ENCODE results near the gene TLCD4.
"Not testable (repeated sequence)": the region's sequence is repeated elsewhere in the genome, so short reads cannot be mapped to it uniquely, and the experiment has no call there.

TLCD4 gene

DNA sequence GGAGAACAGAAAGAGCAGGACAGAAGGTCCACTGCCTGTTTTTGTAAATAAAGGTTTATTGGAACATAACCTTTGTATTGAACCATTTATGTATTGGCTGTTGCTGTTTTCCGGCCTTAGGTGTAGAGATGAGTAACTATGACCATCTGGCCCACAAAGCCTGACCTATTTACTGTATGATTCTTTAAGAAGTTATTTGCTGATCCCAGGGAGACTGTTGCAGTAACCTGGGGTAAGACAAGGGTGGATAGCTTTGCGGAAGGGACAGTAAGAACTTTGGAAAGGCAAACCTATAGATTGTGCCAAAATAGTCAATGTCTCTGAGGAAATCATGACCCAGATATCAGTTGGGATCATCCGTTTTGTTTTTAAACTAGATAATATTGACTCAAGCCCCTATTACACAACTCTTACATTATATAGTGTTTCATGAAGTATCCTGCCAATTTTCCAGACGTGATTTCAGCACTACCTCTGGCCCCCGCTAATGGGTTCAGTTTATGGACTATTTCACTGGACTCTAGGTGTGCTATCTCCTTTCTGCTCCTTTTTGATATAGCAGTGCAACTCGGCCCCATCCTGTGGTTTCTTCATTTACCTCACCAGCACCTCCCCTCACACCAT is 20.8 kb upstream of the TLCD4 start:
- DNase-seq, result no peak

GRCh38 chr1:95097426-95097825 is 19.7 kb upstream of the TLCD4 start:
- no peak for DNase-seq

DNA sequence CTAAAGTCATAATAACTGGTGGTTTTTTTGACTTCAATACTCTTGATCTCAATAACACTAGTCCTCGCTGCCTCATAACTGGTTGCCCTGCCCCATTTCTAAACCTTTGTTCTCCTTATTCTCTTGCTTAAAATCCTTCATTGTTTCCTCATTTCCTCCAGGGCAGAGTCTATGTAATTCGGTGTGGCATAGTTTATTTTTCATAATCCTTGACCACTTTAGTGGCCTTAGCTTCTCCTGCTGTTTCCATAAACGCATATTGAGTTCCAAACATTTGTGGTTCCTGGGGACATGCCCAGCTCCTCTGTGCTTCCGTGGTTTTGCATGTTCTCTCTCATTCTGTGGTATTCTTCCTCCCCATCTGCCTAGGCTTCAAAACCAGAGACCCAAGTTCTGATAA is 19.0 kb upstream of the TLCD4 start:
- no peak for DNase-seq

DNA sequence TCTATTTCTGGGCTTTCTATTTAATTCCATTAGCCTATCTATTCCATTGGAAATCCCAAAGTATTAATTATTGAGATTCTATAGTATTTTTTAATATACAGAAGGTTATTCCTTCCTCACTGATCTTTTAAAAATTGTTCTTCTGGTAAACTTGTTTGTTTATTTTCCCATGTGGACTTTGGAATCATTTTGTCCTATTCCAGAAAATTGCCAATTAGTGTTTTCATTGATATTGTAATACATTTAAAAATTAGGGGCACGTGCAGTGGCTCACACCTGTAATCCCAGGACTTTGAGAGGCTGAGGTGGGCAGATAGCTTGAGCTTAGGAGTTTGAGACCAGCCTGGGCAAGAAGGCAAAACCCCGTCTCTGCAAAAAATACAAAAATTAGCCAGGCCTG is 8.4 kb upstream of the TLCD4 start:
- DNase-seq, result no peak

DNA sequence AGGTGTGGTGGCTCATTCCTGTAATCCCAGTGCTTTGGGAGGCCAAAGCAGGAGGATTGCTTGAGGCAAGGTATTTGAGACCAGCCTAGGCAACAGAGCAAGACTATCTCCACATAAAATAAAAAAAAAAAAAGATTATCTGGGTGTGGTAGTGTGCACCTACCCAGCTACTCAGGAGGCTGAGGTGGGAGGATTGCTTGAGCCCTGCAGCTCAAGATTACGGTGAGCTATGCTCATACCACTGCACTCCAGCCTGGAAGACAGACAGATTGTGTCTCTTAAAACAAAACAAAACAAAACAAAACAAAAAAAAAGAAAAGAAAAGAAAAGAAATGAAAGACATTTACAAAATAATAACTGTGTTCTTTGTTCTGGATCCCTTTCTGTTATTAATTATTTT is 6.1 kb upstream of the TLCD4 start:
- no peak for DNase-seq

DNA sequence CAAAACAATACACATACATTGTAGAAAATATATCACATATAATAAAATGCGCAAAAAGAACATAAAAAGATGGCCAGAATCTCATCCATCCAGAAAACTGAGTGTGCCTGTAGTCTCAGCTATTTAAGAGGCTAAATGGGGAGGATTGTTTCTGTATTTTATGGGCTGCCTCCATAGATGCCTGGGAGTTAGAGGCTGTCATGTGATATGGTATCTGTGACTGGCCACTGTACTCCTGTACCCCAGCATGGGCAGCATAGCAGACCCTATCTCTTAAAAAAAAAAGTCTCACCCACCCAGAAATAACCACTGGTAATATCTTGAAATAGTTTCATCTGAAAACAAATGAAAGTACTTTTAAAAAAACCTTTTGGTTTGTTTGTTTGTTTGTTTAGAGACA is 3.5 kb upstream of the TLCD4 start:
- no peak for DNase-seq

GRCh38 chr1:95115708-95116137 is 1.4 kb upstream of the TLCD4 start:
- DNase-seq, result no peak

DNA sequence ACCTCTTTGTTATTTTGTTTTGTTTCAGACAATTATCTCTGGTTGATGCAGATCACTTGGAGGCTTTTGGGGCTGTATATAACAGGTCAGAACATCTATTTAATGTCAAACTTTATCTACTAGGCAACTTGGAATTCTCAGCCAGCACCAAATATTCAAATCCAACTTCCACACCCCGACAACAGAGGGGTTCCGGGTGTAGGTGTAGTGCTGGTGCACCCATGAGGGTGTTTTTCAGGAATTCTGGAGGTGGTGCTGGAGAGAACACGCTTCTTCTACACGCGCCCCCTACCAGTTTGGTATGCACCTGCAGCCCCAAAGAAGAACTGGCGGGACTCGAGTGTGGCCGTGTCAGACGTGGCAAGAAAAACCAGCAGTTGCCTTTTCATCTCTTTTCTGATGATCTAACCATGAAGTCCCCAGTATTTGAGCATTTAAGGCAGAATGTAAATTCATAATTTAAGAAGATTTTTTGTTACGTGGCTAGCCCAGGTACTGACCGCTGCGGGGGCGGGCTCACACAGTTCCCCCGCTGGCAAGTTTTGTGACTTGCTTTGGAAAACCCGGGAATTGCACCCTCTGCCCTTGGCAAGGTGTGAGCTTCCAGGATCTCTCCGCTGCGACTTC is 462 bp upstream of the TLCD4 start:
- peak; percentile 70 for DNase-seq

DNA sequence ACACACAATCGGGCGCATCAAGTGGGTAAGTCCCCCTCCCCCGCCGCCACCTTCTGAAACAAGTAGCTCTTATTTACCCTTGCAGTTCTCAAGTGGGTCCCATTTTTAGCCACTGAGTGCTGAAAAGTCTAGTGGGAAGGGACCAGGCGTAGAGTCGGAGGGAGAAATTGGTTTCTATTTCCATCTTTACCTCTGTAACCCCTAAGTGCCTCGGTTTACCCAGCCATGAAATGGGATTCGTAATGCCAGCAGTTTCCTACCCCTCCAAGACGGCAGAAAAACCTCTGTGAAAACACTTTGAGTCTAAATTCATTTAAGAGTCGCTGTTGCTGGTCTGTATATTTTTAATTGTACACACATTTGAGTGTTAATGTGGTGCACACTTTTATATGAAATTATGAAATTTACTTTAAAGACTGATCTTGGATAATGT is 928 bp downstream of the TLCD4 start:
- DNase-seq, result no peak

DNA sequence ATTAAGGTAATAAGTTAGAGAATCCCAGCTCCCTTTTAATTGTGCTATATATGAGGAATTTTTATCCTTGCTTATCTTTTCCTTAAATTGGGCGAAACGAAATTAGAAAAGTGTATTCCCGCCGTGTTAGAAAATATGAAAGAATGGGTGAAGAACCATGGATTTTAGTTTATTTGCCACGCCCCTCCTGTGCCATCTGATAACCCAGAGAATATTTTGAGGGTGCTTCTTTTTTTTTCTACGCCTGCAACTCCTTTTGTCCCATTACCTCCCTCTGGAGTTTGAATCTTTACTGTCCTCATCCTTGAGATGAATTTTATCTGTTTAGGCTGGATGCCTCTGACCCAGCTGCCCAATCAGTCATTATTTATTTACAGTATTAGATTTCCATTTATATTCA is 1.6 kb downstream of the TLCD4 start:
- no peak for DNase-seq

DNA sequence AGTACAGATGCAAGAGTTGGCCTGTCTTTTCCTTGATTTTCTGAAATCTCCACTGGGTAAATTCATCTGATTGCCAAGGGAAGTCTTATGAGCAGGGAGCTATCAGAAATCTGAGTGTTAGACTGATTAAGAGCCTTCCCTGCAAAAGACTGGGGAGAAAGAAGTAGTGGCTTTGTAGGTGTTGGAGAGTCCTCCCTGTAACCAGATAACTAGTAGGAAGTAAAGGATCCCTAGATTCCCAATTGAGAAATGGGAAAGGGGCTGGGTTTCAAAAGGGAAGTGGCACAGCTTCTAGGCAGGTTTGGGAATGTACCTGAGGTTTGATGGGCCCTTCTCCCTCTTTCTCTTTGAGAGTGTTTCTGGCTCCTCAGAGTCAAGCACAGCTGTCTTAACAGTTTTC is 2.1 kb downstream of the TLCD4 start:
- no peak for DNase-seq

- no peak for DNase-seq
These were observed 5.1 kb downstream of the TLCD4 start for GRCh38 chr1:95122151-95122697.

DNA sequence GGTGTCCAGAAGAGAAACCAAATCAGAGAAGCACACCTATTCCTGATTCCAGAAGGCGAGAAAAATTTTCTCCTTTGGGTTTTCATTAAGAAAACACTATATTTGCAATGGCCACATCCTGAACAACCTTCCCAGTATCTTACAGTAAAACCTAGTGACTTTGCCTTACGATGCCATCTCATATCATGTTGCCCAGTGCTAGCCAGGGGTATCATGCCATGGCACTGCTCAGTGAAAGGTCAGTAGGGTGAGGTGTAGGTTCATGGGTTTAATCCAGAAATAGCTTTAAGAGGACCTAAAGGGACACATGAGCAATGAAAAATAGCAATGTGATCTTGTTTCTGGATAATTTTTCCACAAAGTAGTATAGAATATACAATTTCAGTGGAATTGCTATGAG is 7.2 kb downstream of the TLCD4 start:
- no peak for DNase-seq

- no peak for DNase-seq
These were observed 9.2 kb downstream of the TLCD4 start for GRCh38 chr1:95126366-95126765.

- no peak for DNase-seq
These were observed 9.7 kb downstream of the TLCD4 start for GRCh38 chr1:95126846-95127245.

- no peak for DNase-seq
These were observed 10.2 kb downstream of the TLCD4 start for GRCh38 chr1:95127380-95127779.

GRCh38 chr1:95132762-95133161 is 15.6 kb downstream of the TLCD4 start:
- no peak for DNase-seq

DNA sequence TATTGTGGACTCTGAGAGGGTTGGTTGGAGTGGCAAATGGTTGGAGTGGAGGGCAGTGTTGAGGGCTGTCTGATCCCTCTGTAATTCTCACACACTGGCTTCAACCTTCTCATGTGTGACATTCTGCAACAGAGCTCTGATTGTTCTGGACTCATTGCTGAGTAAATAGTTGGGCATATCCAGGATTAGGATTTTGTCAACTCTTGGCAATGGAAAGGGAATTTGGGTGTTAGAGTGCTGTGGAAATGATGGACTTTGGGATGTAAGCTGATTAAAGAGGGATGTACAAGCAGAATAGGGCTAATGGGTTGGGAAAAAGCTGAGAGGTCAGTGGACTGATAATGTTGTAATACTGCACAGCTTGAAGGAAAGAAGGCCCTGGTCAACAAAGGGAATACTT is 16.5 kb downstream of the TLCD4 start:
- no peak for DNase-seq

GRCh38 chr1:95138223-95138622 is 21.1 kb downstream of the TLCD4 start:
- DNase-seq, result no peak

DNA sequence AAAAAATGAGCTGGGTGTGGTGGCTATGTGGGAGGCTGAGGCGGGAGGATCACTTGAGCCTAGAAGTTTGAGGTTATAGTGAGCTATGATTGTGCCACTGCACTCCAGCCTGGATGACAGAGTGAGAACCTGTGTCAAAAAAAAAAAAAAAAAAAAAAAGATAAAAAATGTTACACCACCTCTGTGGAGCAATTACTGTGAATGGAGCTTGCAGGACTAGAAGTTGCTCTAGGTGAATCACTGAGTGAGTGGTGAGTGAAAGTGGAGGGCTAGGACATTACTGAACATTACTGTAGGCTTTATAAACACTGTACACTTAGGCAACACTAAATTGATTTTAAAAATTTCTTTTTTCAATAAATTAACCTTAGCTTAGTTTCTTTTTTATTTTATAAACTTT is 21.9 kb downstream of the TLCD4 start:
- DNase-seq, result no peak

DNA sequence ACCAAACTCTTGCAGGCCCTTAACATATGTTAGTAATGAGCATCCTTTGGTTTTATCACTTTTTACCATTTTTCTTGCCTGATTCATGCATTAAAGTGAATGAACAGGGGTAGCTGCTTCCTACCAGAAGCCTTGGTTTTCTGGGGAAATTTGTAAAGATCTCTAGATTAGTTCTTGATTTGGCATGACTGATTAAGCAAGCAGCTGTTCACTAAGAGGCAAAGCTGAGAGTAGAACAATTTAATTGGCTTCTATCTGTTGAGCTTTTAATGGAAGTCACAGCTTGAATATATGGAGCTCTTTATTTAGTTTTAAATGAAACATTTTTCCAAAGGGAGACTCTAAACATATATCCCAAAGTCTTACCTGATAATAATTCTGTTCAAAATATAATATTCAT is 23.6 kb downstream of the TLCD4 start:
- no peak for DNase-seq

- DNase-seq, result no peak
These were observed 28.3 kb downstream of the TLCD4 start for GRCh38 chr1:95145493-95145892.

GRCh38 chr1:95146637-95147036 is 29.5 kb downstream of the TLCD4 start:
- DNase-seq, result no peak

DNA sequence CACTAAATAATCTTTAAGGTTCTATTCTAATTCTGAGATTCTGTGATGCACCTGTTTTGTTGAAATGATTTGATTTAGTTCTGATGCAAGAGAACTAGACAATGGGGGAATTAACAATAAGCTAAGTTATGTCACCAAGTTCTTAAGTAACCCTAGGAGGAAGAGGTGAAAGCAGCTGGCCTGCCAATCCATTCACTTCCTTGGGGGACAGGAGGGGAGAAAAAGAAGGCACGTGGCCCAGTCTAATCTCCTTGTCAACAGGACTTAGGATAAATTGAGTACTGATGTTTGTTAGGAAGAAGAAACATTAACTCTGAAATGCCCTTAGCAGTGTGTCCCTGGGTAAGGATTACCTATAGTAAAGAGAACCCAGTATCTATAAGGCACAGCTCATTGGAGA is 36.9 kb downstream of the TLCD4 start:
- DNase-seq, result no peak

- DNase-seq, result not testable (repeated sequence)
These were observed 48.4 kb downstream of the TLCD4 start for GRCh38 chr1:95165569-95165968.

Data from right hindlimb (tissue), 1 donor.